Esophagus squamous epithelium (tissue), 4 donors: Measurements from ENCODE around the gene PLCE1.

Experiments
- POLR2A ChIP-seq, 4 donors: fragments of 450-650 bp; IDR thresholded peaks; one replicate each; pipeline ENCODE4 v1.6.1; 2017; ENCODE audit warnings: antibody characterized with exemption in 4 of 4, mild to moderate bottlenecking in 4 of 4, moderate library complexity in 3 of 4
- TF ChIP-seq, protein P1 (sequence below), 6 experiments: fragments of 450-650 bp in 4 of 6; fragments of 200-600 bp in 2 of 6; sonication (generic) in 2 of 6; IDR thresholded peaks; one replicate each; pipeline ENCODE4 v1.5.1; 2016 to 2019; ENCODE audit warnings: antibody characterized with exemption in 6 of 6, mild to moderate bottlenecking in 4 of 6, moderate library complexity in 4 of 6

DNA sequence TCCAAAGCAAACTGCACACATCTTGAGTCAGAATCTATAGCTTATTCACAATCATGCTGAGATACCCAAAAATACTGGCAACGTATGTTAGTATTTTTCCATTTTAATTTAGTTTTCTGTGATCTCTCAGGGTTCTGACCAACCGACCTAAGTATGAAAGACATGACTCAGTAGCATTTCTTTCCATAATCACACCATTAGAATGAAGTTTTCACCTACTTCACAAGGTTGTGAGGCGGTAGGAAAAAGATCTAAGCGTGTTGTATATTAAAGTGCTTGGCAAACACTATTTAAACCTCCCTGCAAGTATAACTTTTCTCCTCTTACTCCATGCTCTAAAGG is 49.1 kb downstream of the PLCE1 start:
- TF ChIP-seq, protein P1, sequence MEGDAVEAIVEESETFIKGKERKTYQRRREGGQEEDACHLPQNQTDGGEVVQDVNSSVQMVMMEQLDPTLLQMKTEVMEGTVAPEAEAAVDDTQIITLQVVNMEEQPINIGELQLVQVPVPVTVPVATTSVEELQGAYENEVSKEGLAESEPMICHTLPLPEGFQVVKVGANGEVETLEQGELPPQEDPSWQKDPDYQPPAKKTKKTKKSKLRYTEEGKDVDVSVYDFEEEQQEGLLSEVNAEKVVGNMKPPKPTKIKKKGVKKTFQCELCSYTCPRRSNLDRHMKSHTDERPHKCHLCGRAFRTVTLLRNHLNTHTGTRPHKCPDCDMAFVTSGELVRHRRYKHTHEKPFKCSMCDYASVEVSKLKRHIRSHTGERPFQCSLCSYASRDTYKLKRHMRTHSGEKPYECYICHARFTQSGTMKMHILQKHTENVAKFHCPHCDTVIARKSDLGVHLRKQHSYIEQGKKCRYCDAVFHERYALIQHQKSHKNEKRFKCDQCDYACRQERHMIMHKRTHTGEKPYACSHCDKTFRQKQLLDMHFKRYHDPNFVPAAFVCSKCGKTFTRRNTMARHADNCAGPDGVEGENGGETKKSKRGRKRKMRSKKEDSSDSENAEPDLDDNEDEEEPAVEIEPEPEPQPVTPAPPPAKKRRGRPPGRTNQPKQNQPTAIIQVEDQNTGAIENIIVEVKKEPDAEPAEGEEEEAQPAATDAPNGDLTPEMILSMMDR (IDR thresholded peaks at IDR 0.05) = no peak
- no peak for TF ChIP-seq POLR2A (IDR thresholded peaks at IDR 0.05)
